HG02885 (cell line): ENCODE data around the gene SSBP4.
A peak's percentile ranks its signal among the peaks of the same experiment; 100 is the strongest.

Experiments used
- ATAC-seq: cut with Tn5 transposase; IDR thresholded peaks from one replicate; pipeline ENCODE4 v1.9.1; 2021; ENCODE audit warnings: mild to moderate bottlenecking; ENCODE audit not compliant: unreplicated experiment, poor library complexity

SSBP4 gene

DNA sequence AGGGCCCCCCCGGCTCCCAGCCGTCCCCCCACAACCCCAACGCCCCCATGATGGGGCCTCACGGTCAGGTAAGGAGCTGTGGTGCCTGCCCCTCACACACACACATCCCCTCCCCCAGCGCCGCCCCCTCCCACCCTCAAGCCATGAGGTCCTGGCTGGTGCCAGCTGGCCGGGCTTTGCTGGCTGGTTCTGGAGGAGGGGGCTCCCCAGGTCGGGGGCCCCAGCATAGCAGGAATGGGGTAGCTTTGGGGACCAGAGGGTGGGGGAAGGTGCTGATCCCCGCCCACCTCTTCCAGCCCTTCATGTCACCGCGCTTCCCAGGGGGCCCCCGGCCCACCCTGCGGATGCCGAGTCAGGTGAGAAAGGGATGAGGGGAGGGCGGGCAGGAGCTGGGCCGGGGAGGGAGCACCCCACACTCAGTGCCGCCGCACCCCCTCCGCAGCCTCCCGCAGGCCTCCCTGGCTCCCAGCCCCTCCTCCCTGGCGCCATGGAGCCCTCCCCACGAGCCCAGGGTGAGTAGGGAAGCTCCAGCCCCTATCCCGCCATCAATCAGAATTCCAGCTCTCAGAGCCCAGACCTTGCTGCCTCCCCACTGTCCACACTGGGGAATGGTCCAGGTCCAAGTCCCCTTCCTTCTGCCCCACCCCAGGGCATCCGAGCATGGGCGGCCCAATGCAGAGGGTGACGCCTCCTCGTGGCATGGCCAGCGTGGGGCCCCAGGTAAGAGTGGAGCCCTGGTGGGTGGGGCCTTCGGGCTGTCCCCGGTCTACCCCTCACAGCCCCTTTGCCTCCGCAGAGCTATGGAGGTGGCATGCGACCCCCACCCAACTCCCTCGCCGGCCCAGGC lies 12.4 kb downstream of the SSBP4 start:
- ATAC-seq: no peak

DNA sequence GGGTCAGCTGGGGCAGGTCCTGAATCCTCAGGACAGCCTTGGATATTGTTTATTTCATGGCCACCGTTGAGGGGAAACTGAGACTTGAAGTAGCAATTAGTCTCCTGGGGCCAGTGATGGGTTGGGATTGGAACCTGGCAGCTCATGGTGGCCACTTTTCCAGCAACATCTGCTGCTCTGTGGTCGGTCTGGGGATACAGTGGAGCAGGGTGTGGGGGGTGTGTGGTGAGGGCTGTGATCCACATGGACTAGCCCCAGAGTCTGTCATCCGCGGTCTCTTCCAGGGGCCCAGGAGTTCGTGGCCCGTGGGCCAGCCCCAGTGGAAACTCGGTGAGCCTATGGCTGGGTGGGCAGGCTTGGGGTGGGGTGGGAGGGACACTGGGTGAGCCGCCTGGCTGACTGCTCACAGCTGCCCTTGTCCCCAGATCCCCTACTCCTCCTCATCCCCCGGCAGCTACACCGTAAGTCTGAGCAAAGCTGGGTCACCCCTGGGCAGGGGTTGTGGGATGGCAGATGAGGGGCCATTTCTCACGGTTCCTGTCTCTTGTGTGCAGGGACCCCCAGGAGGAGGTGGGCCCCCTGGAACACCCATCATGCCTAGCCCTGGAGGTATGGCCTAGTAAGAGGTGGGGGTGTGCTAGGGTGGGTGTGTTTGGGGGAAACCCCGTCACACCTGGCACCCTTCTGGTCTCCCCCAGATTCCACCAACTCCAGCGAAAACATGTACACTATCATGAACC lies 13.2 kb downstream of the SSBP4 start:
- no peak for ATAC-seq

DNA sequence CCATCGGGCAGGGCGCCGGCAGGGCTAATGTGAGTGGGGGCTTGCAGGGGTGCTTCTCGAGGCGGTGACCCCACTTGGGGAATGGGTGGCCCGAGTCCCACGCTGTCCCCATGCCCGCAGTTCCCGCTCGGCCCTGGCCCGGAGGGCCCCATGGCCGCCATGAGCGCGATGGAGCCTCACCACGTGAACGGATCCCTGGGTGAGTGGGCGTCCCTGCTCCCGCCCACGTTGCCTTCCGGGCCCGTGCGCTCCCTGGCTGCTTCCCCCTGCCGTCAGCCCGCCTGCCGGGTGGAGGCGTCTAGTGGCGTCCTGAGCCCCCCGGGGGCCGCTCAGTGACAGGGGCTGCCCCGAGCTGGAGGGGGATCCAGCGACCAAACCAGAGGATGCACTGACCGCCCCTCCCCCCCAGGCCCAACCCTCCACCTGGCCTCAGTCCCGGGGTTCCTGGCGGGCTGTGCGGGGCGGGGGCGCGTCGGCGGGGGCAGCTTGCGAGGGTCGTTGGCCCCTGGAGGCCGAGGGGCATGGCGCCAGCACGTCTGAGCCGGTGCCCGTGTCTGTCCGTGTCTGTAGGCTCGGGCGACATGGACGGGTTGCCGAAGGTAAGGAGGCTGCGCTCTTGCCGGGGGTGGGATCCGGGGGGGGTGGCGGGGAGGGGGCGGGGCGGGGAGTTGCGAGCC lies 14.0 kb downstream of the SSBP4 start:
- ATAC-seq: no peak

DNA sequence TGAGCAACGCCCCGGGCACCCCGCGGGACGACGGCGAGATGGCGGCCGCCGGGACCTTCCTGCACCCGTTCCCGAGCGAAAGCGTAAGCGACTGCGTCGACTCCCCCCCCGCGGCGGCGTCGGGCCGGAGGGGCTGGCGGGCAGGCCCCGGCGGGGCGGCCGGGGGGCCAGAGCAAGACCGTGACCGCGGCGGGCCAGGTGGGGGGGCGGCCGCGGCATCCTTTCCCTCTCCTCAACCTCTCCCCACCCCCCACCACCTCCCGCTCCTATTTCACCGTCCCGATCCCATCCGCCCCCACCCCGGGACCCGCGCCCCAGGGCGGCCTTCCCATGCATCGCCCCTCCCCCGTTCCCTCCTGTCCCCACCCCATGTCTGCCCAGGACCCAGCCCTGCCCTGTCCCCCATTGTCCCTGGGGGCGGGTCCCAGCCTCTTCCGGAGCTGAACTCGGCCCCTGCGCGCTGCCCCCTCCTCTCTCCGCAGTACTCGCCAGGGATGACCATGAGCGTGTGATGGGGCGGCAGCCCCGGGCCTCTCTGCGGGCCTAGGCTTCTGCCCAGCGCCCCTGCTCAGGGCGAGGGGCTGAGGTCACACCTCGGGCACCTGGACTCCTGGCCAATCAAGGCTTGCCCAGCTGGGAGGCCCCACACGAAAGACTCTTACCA lies 14.7 kb downstream of the SSBP4 start:
- ATAC-seq: no peak

DNA sequence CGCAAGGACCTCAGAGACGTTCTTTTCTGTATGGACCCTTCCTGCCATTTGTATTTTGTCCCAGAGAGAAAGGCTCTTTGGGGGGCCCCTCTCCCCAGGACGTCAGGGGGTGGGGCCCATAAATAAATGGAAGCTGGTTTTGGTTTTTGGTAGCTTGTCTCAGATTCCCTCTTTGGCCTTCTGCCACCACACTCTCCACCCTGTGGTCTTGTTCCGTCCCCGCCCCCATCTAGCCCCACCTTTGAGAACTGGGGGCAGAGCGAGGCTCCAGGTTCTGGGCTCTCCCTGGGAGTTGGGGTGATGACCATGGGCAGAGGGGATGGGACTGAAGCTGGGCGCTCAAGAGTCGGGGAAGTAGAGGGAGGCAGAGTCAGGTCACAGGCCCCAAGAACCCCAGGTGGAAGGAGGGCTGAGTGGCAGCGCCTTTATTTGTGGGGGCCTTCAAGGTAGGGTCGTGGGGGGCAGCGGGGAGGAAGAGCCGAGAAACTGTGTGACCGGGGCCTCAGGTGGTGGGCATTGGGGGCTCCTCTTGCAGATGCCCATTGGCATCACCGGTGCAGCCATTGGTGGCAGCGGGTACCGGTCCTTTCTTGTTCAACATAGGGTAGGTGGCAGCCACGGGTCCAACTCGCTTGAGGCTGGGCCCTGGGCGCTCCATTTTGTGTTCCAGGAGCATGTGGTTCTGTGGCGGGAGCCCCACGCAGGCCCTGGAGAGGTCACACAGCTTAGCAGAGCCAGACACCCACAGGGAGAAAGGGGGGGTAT lies 15.4 kb downstream of the SSBP4 start:
- ATAC-seq: no peak

DNA sequence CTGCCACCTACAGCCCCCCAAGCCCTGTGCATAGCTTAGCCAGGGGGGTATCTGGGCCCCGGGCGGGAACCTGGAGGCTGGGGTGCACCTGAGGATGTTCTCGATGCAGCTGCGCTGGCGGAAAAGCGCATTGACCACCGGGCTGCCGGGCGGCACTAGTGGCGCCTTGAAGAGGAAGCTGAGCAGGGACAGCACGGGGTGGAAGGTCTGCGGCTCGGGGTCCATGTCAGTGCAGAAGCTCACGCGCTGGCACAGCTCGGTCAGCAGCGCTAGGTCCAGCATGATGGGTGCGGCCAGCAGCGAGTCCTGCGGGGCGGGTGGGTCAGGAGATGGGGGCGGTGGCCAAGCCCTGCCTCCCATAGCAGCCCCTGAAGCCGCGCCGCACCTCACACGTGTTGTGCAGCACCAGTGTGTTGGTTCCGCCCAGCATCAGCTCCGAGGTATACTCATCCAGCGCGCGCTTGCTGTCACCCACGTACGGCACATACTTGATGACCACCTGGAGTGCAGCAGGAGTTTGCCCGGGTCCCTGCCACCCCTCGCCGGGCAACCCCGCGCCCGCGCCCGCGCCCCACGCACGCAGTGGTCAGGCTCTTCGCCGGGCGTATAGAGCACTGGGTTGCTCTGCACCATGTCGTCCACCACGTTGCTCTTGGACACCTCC lies 16.1 kb downstream of the SSBP4 start:
- no peak for ATAC-seq

DNA sequence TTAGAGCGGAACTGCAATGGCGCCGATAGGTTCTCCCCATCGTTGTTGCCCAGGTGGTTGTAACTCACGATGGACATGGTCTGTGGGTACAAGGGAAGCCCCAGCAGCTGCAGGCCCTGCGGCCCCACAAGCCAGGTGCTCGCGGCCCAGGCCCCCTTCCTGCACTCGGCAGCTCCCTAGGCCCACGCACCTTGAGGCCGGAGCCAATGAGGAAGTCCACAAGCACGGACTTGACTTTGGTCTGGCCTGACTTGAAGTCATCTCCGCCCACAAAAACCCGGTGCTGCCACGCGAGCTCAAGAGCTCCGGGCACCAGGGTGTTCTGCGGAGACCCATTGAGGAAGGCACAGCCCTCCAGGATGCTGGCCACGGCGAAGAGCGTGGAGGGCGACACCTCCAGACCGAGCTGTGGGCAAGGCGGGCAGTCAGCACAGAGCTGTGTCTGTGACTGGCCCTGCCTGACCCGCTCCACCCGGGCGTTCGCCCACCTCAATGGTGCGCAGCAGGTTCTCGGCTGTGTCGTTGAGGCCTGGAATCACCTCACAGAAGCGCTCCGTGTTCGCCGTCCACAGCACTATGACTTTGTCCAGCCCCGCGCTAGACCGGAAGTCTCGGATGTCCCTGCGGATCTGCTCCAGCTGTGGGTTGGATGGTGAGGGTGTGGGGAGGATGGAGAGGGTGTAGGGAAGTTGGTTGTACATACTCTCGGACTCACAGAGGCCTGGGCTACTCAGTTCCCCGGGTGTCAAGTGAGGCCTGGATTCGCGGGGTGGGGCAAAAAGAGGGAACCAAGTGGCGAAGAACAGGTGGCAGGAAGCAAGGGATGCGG lies 16.9 kb downstream of the SSBP4 start:
- ATAC-seq: no peak

DNA sequence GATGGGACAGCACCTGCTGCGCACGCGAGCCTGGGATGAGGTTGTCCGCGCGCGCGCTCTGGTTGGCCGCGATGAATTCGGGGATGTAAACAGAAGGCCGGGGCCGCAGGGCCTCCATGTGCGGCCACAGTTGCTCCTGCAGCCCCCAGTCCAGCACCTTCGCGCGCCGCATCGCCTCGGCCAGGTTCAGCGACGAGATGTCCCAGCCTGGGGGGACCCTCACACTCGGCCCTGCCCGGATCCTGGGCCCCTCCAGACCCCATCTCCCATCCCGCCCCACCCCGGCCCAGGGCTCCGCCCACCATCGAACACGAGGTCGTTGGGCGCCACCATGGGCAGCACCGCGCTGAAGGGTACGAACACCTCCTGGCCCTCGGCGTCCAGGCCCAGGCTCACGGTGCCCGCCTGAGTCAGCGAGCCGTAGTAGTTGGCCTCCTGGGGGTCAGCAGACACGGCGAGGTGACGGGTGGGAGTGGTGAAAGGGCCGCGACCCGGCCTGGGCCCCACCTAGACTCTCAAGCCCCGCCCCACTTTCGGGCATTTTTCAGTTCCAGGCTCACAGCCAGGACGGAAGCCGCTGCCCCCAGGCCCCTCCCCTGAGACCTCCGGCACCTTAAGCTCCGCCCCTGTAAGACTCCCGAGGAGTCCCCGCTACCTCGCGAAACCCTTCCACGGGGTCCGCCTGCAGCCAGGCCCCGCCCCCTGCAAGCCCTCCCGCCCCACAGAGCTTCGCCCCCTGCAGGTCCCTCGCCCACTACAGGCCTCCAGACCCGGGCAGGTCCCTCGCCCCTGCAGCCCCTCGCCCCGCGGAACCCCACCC lies 17.7 kb downstream of the SSBP4 start:
- peak; percentile 53 for ATAC-seq

DNA sequence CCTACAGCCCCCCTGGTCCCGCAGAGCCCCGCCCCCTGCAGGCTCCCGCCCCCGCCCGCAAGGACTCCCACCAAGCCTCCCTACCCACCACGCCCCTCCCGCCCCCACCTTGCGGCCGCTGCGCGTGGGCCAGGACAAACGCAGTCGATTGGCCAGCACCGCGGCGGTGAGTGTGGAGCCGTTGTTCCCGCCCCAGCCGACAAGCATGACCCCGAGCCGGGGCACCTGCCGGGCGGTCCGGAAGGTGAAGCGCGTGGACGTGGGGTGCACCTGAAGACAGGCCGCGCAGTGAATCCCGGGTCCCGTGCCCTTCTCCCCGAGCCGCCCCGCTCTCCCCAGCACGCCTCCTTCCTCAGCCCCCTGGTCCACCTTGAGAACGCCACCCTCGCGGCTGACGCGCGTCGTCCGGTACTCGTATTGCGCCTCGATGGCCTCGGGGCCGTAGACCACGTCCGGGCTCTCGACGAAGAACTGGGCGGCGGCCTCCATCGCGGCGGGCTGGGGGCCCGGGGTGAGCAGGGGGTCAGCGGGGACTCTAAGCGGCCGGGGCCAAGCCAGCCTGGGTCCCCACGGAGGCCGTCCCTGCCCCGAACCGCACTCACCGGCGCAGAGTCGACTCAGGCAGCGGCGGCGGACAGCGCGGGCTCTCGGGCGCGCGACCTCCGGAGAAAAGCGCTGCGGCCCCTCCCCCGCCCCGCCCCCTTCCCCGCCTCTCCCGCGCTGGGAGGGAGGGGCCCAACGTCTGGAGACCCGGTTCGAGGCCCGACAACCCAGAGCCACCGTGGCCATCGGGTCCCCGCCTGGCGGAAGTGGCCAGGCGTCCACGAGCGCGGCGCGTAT lies 18.5 kb downstream of the SSBP4 start, which contains the start of gene ISYNA1:
Gene ISYNA1, minus strand, starts transcription at position 643 of the 840 bp plus-strand sequence. Its CDS starts 154 bp downstream, at position 489.
- ATAC-seq: no peak

DNA sequence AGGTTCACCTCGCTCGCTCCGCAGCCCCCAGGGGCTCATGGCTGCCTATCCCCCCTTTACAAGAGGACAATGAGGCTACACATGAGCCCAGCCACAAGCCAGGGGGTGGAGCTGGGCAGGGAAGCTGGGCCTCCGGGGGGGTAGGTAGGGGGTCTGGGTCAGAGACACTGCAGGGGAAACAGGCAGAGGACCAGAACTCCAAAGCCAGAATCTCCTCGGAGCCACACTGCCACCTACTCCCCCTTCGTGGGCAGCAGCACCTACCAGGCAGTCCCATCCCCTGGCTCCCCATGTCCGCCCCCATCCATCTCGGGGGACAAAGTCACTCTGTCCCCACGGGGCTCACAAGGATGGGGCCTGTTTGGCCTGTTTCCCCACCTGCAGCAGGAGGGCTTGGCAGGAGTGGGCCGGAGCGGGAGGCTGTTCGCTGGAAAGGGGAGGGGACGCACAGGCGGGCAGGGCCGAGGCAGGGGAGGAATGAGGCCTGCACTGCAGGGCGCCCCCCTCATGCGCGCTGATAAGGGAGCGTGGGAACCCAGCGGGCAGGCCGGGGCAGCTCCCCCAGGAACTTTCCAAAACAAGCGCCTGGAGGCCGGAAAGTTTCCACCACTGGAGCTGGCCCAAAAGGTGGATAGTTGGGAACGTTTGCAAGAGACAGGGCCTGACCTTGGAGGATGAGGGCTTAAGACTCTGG lies 19.3 kb downstream of the SSBP4 start:
- ATAC-seq: no peak

DNA sequence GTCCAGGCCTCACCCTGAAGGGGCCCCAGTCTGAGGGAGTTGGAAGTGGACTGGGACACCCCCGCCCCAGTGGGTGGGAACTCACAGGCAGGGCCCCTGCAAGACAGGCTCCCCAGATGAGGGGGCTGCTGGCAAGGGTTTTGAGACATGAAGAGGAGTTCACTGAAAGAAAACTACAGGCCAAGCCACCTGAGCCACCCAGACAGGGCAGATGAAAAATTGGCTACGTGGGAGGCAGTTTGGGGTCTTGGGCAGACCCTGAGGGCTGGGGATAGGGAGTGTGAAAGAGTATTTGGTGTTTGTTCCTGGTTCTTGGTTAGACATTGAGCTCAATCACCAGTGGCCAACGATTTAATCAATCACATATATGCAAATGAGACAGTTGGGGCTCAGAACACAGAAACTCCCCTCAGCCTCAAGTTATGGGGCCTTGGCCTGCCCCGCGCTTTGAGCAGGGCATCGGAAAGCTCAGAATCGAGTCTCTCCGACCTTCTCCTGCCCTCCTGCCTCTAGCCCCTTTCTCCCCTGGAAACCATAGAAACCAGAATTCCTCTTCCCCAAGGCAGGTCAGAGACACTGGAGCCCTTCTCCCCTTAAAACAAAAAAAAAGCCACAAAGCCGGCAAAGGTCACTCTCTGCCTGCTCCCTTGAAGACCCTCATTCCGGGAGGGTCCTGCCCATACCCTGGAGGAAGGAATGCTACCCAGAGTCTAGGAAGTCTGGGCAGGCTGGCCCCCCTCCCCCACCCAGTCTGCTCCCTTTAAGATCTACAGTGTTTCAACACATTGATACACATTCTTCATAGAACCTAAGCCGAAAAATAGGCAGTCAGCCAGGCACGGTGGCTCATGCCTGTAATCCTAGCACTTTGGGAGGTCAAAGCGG lies 20.1 kb downstream of the SSBP4 start:
- ATAC-seq: no peak

DNA sequence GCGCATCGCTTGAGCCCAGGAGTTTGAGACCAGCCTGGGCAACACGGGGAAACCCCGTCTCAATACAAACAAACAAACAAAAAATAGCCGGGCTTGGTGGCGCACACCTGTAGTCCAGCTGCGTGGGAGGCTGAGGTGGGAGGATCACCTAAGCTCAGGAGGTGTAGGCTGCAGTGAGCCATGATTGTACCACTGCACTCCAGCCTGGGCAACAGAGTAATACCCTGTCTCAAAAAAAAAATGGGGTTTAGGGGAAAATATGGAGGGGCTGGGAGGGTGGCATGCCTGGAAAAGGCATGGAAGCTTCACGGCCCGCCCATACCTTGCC lies 20.7 kb downstream of the SSBP4 start:
- ATAC-seq: no peak

DNA sequence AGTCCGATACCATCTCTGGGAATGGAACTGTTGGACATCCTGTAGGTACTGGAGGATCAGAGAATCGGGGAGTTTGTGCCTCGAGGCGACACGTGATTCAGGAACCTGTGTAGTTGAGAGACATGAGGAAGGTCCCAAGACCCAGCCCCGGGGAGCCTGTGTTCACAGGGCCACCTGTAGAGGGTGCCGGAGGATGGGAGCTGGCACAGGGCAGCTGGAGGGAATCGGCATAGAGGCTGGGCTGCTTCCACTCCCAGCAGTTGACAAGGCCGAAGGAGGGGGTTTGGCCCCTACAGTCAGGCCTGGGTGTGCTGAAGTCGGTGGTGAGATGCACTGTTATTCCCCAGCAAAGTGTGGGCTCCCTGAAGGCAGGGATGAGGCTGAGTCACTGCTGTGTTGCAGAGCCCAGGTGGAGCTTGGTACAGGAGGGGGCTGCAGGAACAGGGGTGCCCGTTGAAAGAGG lies 21.2 kb downstream of the SSBP4 start:
- ATAC-seq: no peak

DNA sequence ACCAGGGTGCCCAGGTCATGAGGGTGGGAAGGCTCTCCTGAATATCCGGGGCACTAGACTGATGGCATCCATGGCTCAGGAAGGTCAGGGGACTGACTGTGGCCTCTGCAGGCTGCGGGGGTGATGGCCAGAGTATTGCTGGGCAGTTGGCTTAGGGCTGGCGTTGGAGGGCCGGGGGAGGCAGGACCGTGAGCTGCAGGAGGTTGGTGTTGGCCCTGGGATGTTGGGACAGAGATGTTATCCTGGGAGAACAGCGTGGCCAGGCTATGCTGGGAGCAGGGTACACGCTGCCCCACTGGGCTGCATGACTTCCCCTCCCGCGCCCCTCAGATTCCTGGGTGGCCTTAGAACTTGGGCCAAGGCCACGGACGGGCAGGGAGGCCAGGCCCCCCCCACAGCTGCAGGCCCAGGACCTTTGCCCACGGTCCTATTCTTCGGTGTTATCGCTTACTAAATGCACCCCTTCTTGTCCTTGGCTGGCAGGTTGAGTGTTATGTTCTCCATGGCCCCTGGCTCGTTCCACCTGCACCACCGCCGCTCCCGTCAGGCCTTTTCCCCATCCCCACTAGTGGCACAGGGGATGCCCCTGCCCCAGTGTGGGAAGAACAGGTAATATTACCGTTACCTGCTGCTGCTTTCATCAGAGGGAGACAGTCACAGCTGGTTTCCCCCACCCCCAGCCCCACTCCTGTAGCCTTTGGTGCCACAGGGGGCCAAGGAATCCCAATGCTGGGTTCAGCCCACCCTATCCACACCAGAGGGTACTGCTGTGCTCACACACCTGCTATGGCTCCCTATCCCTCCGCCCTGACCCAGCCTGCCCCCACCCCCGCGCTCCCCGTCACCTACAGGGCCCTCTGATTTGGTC lies 22.0 kb downstream of the SSBP4 start:
- no peak for ATAC-seq
